ENCODE measurements around the gene RNASE13. TPM values are rescaled to one million over a fixed set of nuclear protein-coding genes. Genes with fewer than 3 reads are reported as not detected.
"Not testable (repeated sequence)": the region's sequence is repeated elsewhere in the genome, so short reads cannot be mapped to it uniquely, and the experiment has no call there.

Gene RNASE13
- polyA plus RNA-seq, 1 experiment = not detected

DNA sequence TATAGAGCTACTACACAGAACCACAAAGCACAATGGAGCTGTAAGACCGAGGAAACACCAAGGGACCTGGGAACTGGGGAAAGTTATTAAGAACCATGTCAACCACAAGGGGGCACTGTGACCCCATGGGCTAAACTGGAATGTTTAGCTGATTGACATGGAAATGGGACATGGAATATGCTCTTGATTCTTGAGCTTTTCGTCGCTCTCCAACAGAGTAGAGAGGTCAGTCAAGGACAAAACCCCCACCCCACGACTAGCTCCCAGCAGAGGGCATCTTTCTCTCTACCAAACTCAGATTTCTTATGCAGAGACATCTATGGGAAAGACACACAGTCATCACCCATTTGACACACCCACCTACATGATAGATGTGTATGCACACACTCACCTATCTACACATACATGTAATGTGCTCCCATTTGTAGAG, 19.8 kb downstream of the RNASE13 start:
- POLR2A ChIA-PET = interaction anchor here (0.6 to 1.0 kb wide), 2 partner anchors 16 to 25 kb away, joined by 3 read pairs; no protein-coding TSS in a partner anchor

GRCh38 chr14:21011136-21011535, 23.5 kb downstream of the RNASE13 start:
- Histone ChIP-seq H3K36me3 (ENCODE audit: control insufficient read depth, insufficient read depth, low read length) (no peaks in the 10 kb centered on the region), H3K4me3 (ENCODE audit: low read depth, low read length) (no peak overlapping the region), H3K27me3 (ENCODE audit: control insufficient read depth, insufficient read depth, low read length) (peaks cover 3% of the 10 kb centered on the region; the same call in 1 of the 2 replicates)
- ChIA-PET POLR2A (no interaction called here), CTCF (interaction anchor here (1.4 to 15.6 kb wide), 6 partner anchors 30 to 95 kb away, joined by 4 to 233 read pairs (median 106); partner anchors contain the start of genes RNASE7, TMEM253 and ZNF219)
- no peak for DNase-seq (ENCODE audit: low read depth)
- TF ChIP-seq CTCF (IDR thresholded peaks at IDR 0.05; ENCODE audit: insufficient read depth, low read depth, low read length) = no peak

More for the DNA sequence above, 19.8 kb downstream of the RNASE13 start:
- Histone ChIP-seq H3K27me3 (ENCODE audit: control insufficient read depth, insufficient read depth, low read length) (peaks cover 3% of the 10 kb centered on the region; the same call in 1 of the 2 replicates), H3K4me3 (ENCODE audit: low read depth, low read length) (no peak overlapping the region), H3K36me3 (ENCODE audit: control insufficient read depth, insufficient read depth, low read length) (no peaks in the 10 kb centered on the region)
- peak; percentile 88 for TF ChIP-seq CTCF (IDR thresholded peaks at IDR 0.05; ENCODE audit: insufficient read depth, low read depth, low read length)
- CTCF ChIA-PET = interaction anchor here (0.6 to 15.6 kb wide), 35 partner anchors 9 to 156 kb away, joined by 3 to 233 read pairs (median 9); partner anchors contain the start of genes ARHGEF40, NDRG2, RNASE13 and RNASE7
- DNase-seq (ENCODE audit: low read depth) = no peak

GRCh38 chr14:21009721-21010120, 24.9 kb downstream of the RNASE13 start:
- POLR2A ChIA-PET; DNase-seq (ENCODE audit: low read depth); H3K4me3 ChIP-seq (ENCODE audit: low read depth, low read length); H3K27me3 ChIP-seq (ENCODE audit: control insufficient read depth, insufficient read depth, low read length); H3K36me3 ChIP-seq (ENCODE audit: control insufficient read depth, insufficient read depth, low read length): not testable (repeated sequence)
- CTCF ChIA-PET = interaction anchor here (14.5 to 15.6 kb wide), 2 partner anchors 85 to 97 kb away, joined by 202 to 233 read pairs; partner anchors contain the start of genes TMEM253 and ZNF219

DNA sequence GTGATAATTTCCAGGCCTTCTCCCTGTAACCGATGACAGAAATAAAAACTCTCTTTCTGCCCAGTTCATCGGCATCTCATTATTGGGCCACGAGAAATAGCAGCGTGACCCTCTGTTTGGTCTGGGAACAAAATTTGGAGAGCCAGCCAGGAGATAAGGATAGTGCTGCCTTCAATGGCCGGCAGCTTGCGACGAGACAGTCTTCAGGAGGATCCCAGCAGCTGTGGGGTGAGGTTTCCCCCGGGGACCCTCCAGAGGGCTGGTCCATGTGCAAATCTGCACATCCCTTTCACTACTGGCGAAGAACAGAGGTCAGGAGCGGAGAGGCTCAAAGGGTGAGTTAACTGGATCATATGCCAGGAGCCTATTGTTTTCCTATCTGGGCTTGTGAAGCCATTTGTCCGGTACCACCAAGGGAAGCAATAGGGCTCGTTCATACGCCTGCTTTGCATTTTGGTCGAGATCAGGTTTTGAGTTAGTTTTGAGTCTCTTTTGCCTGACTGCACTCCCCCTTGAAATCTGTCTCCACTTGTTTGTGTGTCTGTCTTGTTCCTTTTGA, 30.7 kb downstream of the RNASE13 start:
- ChIA-PET POLR2A (no interaction called here), CTCF (interaction anchor here (0.9 to 7.4 kb wide), 9 partner anchors 11 to 146 kb away, joined by 3 to 82 read pairs (median 8); no protein-coding TSS in a partner anchor)
- no peaks in the 10 kb centered on the region for H3K36me3 ChIP-seq (ENCODE audit: control insufficient read depth, insufficient read depth, low read length)
- no peak for TF ChIP-seq CTCF (IDR thresholded peaks at IDR 0.05; ENCODE audit: insufficient read depth, low read depth, low read length)
- DNase-seq (ENCODE audit: low read depth) = no peak
- no peak overlapping the region for H3K4me3 ChIP-seq (ENCODE audit: low read depth, low read length)
- H3K27me3 ChIP-seq (ENCODE audit: control insufficient read depth, insufficient read depth, low read length) = no peaks in the 10 kb centered on the region

DNA sequence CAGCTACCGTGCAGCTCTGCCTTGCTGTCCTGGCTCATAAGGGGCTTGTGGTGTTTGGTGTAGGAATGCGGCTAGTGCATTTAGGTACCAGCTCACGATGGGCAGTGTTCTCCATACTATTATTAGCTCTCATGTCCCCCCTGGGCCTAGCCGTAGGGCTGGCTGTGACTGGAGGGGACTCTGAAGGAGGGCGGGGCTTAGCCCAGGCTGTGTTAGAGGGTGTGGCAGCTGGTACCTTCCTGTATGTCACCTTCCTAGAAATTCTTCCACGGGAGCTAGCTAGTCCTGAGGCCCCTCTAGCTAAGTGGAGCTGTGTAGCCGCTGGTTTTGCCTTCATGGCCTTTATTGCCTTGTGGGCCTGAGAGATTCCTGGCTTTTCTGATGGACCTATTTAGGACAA, 33.4 kb downstream of the RNASE13 start:
- Histone ChIP-seq H3K27me3 (ENCODE audit: control insufficient read depth, insufficient read depth, low read length) (no peaks in the 10 kb centered on the region), H3K36me3 (ENCODE audit: control insufficient read depth, insufficient read depth, low read length) (peaks cover 6% of the 10 kb centered on the region), H3K4me3 (ENCODE audit: low read depth, low read length) (no peak overlapping the region)
- no peak for DNase-seq (ENCODE audit: low read depth)
- POLR2A ChIA-PET = no interaction called here
- no peak for TF ChIP-seq CTCF (IDR thresholded peaks at IDR 0.05; ENCODE audit: insufficient read depth, low read depth, low read length)
- CTCF ChIA-PET = interaction anchor here (1.2 to 7.4 kb wide), 4 partner anchors 13 to 46 kb away, joined by 3 to 82 read pairs (median 6); no protein-coding TSS in a partner anchor
